ENCODE results near the gene ZDHHC11B. TPM values are rescaled to one million over a fixed set of nuclear protein-coding genes. Genes with fewer than 3 reads are reported as not detected.
"Not testable (repeated sequence)": the region's sequence is repeated elsewhere in the genome, so short reads cannot be mapped to it uniquely, and the experiment has no call there.

ZDHHC11B gene
- total RNA-seq, 3 donors from 2014 or later (not counting 1 experiment from before 2014, with no cell fraction given): 0.85 to 7.3 (median 2.2) TPM

DNA sequence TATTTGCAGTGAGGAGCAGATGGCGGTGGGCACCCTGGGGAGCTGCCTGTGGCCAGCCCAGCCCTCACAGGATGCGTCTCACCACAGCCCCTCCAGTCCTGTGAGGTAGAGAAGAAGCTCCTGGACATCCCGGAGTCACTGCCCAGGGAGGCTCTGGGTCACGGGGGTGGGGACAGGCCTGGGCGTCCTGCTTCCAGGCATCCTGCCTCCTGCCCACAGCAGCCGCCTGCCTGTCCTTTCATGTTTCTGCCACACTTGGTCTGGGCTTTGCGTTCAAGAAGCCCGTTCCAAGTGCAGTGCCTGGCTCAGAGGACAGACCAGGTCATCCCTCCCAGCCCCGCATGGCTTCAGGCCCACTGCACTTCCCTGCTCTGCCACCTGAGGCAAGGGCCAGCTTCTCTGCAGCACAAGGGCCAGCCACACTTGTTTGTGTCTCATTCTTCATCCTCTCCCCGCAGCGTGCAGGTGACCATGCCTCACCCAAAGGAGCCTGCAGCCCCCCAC is 38.2 kb downstream of the ZDHHC11B start:
- intact Hi-C loops (cut with micrococcal nuclease): no loop called here
- Mint-ChIP-seq H3K27ac (no peak overlapping the region), H3K9me3 (no peaks in the 10 kb centered on the region), H3K4me1 (no peaks in the 10 kb centered on the region), H3K27me3 (ENCODE audit: low read depth in 2 of 2) (peaks cover 0 to 3% of the 10 kb centered on the region in 2 donors), H3K36me3 (no peaks in the 10 kb centered on the region), H3K4me3 (no peak overlapping the region)
- DNase-seq (no peak), ATAC-seq (no peak)
- Histone ChIP-seq H3K27ac (ENCODE audit: low read length) (no peak overlapping the region), H3K27me3 (ENCODE audit: control insufficient read depth, insufficient read depth, low read length) (no peaks in the 10 kb centered on the region), H3K4me1 (ENCODE audit: control insufficient read depth, insufficient read depth, low read length) (no peaks in the 10 kb centered on the region), H3K36me3 (ENCODE audit: control insufficient read depth, insufficient read depth, low read length) (no peaks in the 10 kb centered on the region), H3K9me3 (ENCODE audit: control insufficient read depth, insufficient read depth, low read length) (no peaks in the 10 kb centered on the region), H3K4me3 (ENCODE audit: low read length) (no peak overlapping the region)
- TF ChIP-seq, protein P1, sequence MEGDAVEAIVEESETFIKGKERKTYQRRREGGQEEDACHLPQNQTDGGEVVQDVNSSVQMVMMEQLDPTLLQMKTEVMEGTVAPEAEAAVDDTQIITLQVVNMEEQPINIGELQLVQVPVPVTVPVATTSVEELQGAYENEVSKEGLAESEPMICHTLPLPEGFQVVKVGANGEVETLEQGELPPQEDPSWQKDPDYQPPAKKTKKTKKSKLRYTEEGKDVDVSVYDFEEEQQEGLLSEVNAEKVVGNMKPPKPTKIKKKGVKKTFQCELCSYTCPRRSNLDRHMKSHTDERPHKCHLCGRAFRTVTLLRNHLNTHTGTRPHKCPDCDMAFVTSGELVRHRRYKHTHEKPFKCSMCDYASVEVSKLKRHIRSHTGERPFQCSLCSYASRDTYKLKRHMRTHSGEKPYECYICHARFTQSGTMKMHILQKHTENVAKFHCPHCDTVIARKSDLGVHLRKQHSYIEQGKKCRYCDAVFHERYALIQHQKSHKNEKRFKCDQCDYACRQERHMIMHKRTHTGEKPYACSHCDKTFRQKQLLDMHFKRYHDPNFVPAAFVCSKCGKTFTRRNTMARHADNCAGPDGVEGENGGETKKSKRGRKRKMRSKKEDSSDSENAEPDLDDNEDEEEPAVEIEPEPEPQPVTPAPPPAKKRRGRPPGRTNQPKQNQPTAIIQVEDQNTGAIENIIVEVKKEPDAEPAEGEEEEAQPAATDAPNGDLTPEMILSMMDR (IDR thresholded peaks at IDR 0.05): no peak
- WGBS (ENCODE audit: insufficient coverage): 80% methylated on average over 6 of the region's 11 CpGs

DNA sequence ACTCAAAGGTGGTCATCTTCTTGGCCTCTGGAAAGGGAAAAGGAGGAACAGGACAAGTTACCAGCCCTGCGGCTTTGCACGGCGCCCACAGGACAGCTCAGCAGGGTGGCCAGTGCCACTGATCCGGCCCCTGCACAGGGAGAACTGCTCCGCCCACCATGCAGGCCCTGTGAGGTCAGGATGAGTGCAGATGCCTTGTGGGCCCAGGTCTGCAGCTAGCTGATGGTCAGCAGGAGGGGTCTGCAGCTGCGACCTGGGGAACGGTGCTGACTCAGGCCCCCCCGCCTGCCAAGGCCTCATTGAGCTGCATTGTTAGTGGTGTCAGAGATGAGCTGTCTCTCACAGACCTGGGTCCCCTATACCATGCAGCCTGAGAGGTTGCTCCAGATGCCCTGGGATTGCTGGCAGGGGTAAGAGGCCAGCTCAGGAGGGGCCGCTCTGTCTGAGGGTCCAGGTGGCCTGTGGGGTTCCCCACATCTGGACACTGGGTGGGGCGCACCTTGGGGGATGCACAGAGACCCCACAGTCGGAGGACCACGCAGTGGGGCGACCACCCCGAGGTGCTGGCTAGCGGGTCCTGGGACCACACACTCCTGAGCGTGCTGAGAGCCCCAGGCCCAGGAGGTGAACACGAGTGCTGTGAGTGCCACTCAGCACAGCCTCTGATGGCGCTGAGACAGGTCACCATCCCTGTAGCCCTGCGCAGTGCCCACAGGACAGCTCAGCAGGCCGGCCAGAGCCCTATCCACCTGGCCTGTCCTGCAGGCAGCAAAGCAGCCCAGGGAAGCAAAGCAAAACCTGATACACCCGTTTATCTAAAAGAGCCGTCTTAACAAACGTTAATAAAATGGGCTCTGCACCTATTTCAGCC is 39.0 kb downstream of the ZDHHC11B start:
- ATAC-seq; H3K4me1 ChIP-seq (ENCODE audit: control insufficient read depth, insufficient read depth, low read length); H3K36me3 Mint-ChIP-seq; H3K4me1 Mint-ChIP-seq; H3K27ac ChIP-seq (ENCODE audit: low read length); intact Hi-C loops (cut with micrococcal nuclease); H3K4me3 Mint-ChIP-seq; H3K9me3 ChIP-seq (ENCODE audit: control insufficient read depth, insufficient read depth, low read length); H3K27me3 ChIP-seq (ENCODE audit: control insufficient read depth, insufficient read depth, low read length); H3K36me3 ChIP-seq (ENCODE audit: control insufficient read depth, insufficient read depth, low read length); H3K4me3 ChIP-seq (ENCODE audit: low read length); DNase-seq; H3K27ac Mint-ChIP-seq; H3K27me3 Mint-ChIP-seq (ENCODE audit: low read depth in 2 of 2); H3K9me3 Mint-ChIP-seq: not testable (repeated sequence)
- WGBS (ENCODE audit: insufficient coverage): 87% methylated on average over 20 of the region's 23 CpGs

DNA sequence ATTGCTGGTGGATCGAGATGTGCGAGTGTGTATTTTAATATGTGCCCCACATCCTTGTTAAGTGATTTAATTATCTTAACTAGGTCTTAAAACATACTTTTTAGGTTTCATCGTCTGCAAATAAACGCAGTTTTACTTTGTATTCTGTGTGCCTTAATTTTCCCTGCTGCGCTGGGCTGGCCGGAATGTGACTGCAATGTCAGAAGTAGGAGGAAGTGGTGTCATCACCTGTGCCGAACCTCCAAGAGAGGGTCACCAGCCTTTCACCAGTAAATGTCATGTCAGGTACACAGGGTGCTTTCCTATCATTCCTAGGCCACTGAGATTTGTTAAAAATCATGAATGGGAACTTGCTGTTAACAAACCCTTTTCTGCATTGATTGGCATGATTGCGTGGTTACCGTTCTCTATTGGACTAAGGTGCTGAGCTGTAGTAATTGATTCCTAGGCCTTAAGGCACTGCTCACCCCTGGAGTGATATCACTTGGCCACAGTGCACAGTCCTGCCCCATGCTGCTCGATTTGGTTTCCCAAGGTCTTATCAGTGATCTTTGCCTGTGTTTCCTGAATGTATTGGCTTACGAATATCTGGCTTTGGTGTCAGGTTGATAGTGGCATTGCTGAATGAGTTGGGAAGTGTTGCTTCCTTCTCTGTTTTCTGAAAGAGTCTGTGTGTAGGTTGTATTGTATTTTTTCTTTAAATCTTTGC is 40.7 kb downstream of the ZDHHC11B start:
- intact Hi-C loops (cut with micrococcal nuclease); H3K27me3 Mint-ChIP-seq (ENCODE audit: low read depth in 2 of 2); H3K4me3 Mint-ChIP-seq; H3K36me3 ChIP-seq (ENCODE audit: control insufficient read depth, insufficient read depth, low read length); H3K4me3 ChIP-seq (ENCODE audit: low read length); H3K4me1 ChIP-seq (ENCODE audit: control insufficient read depth, insufficient read depth, low read length); ATAC-seq; H3K27ac Mint-ChIP-seq; H3K27ac ChIP-seq (ENCODE audit: low read length); H3K4me1 Mint-ChIP-seq; H3K27me3 ChIP-seq (ENCODE audit: control insufficient read depth, insufficient read depth, low read length); DNase-seq; H3K9me3 Mint-ChIP-seq; H3K36me3 Mint-ChIP-seq; H3K9me3 ChIP-seq (ENCODE audit: control insufficient read depth, insufficient read depth, low read length): not testable (repeated sequence)
- 72% methylated on average over 9 of the region's 11 CpGs for WGBS (ENCODE audit: insufficient coverage)

DNA sequence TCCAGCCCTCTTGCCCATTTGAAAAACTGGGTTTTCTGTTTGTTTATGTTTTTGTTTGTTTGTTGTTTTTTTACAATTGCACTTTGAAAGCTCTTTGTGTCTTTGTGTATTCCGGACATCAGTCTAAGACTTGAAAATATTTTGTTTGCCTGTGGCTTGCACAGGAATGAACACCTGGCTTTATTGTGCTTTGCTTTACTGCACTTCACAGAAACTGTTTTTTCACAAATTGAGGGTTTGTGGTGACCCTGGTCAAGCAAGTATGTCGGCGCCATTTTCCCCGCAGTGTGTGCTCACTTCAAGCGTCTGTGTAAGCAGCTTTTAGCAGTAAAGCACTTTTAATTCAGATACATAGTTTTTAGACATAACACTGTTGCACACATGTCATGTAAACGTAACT is 42.3 kb downstream of the ZDHHC11B start:
- H3K9me3 ChIP-seq (ENCODE audit: control insufficient read depth, insufficient read depth, low read length); H3K4me1 Mint-ChIP-seq; H3K36me3 ChIP-seq (ENCODE audit: control insufficient read depth, insufficient read depth, low read length); H3K4me3 ChIP-seq (ENCODE audit: low read length); DNase-seq; H3K36me3 Mint-ChIP-seq; H3K27ac ChIP-seq (ENCODE audit: low read length); H3K9me3 Mint-ChIP-seq; H3K27me3 ChIP-seq (ENCODE audit: control insufficient read depth, insufficient read depth, low read length); H3K27ac Mint-ChIP-seq; H3K4me3 Mint-ChIP-seq; intact Hi-C loops (cut with micrococcal nuclease); H3K27me3 Mint-ChIP-seq (ENCODE audit: low read depth in 2 of 2); H3K4me1 ChIP-seq (ENCODE audit: control insufficient read depth, insufficient read depth, low read length): not testable (repeated sequence)
- WGBS (ENCODE audit: insufficient coverage): 57% methylated on average over 5 of the region's 6 CpGs
- peak in 1 of 3 donors; percentile 32 for ATAC-seq

DNA sequence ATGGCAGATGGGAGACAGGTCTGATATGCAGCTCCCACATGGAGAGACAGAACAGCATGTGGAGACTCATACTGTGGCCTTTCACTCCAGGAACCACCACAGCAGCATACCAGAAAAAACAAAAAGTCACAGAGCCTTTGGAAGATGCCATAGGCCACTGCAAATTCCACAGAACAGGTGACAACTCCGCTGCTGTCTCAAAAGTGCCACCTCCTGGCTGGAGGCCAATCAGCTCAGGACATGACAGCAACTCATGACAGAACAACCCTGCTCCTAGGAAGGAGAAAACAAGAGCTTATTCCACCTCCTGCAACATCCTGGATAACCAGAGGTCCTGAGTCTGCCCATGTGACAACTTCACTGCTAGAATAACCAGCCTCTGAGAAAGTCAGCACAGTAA is 50.4 kb downstream of the ZDHHC11B start:
- peaks cover 0 to 23% of the 10 kb centered on the region in 2 donors for H3K27me3 Mint-ChIP-seq (ENCODE audit: low read depth in 2 of 2)
- H3K4me3 Mint-ChIP-seq; H3K9me3 Mint-ChIP-seq; H3K9me3 ChIP-seq (ENCODE audit: control insufficient read depth, insufficient read depth, low read length); H3K4me1 Mint-ChIP-seq; H3K4me1 ChIP-seq (ENCODE audit: control insufficient read depth, insufficient read depth, low read length); H3K36me3 Mint-ChIP-seq; DNase-seq; H3K36me3 ChIP-seq (ENCODE audit: control insufficient read depth, insufficient read depth, low read length); H3K27ac ChIP-seq (ENCODE audit: low read length); H3K27me3 ChIP-seq (ENCODE audit: control insufficient read depth, insufficient read depth, low read length); H3K27ac Mint-ChIP-seq; H3K4me3 ChIP-seq (ENCODE audit: low read length); ATAC-seq; intact Hi-C loops (cut with micrococcal nuclease): not testable (repeated sequence)
- WGBS (ENCODE audit: insufficient coverage): 86% methylated on average over 1 of the region's 1 CpG

DNA sequence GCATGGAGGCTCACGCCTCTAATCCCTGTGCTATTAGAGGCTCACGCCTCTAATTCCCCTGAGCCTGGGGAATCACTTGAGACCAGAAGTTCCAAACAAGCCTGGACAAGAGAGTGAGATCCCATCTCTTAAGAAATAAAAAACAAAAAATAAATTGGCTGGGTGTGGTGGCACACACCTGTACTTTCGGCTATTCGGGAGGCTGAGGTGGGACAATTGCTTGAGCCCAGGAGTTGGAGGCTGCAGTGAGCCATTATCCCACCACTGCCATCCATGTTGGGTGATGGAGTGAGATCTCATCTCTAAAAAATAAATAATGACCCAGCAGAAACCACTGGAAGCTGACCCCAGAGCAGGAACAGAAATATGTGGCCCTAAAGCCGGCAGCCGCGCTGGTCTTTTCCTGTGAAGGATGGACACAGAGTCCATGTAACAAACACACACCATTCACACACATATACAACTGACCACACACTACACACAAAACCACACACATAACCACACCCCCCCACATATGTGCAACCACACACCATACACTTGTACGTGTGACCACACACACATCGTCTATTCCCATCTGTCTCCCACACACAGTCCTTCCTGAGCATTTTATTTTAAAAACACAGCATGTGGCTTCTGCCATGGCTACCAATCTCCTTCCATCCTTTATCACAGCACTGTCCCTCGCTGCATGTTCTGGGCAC is 51.6 kb downstream of the ZDHHC11B start:
- H3K27me3 Mint-ChIP-seq (ENCODE audit: low read depth in 2 of 2): peaks cover 0 to 20% of the 10 kb centered on the region in 2 donors
- H3K4me3 ChIP-seq (ENCODE audit: low read length); DNase-seq; H3K36me3 Mint-ChIP-seq; H3K9me3 Mint-ChIP-seq; H3K27me3 ChIP-seq (ENCODE audit: control insufficient read depth, insufficient read depth, low read length); H3K4me1 ChIP-seq (ENCODE audit: control insufficient read depth, insufficient read depth, low read length); intact Hi-C loops (cut with micrococcal nuclease); ATAC-seq; H3K36me3 ChIP-seq (ENCODE audit: control insufficient read depth, insufficient read depth, low read length); H3K9me3 ChIP-seq (ENCODE audit: control insufficient read depth, insufficient read depth, low read length); H3K4me3 Mint-ChIP-seq; H3K27ac ChIP-seq (ENCODE audit: low read length); H3K27ac Mint-ChIP-seq; H3K4me1 Mint-ChIP-seq: not testable (repeated sequence)
- WGBS (ENCODE audit: insufficient coverage): 83% methylated on average over 7 of the region's 10 CpGs

Data from natural killer cell (primary cell).